Gastroesophageal sphincter (tissue), 4 donors: ENCODE measurements around the gene RTKN2. TPM values are rescaled to one million over a fixed set of nuclear protein-coding genes. Genes with fewer than 3 reads are reported as not detected.

ENCODE experiments used
- ATAC-seq: fragments of 150-250 bp; one replicate; pipeline ENCODE4 v1.9.1; 2016; ENCODE audit warnings: mild to moderate bottlenecking, moderate library complexity
- H3K27ac ChIP-seq, 4 donors: fragments of 200-600 bp; sonication (generic) in 3 of 4; 1 replicate in 3 of 4; 2 replicates in 1 of 4; pipeline ENCODE4 v1.5.1; 2016 to 2019
- H3K27me3 ChIP-seq: fragments of 200-600 bp; sonication (generic); one replicate; pipeline ENCODE4 v1.5.1; 2019
- H3K36me3 ChIP-seq, 2 donors: fragments of 200-600 bp; sonication (generic); one replicate each; pipeline ENCODE4 v1.5.1; 2019; ENCODE audit warnings: control low read depth in 1 of 2
- H3K4me1 ChIP-seq, 3 donors: fragments of 200-600 bp; sonication (generic); 1 replicate in 2 of 3; 2 replicates in 1 of 3; pipeline ENCODE4 v1.5.1; 2016 to 2019; ENCODE audit warnings: control low read depth in 2 of 3
- H3K4me3 ChIP-seq, 2 donors: fragments of 200-600 bp; sonication (generic); one replicate each; pipeline ENCODE4 v1.5.1; 2019; ENCODE audit warnings: mild to moderate bottlenecking in 1 of 2, moderate library complexity in 1 of 2
- H3K9me3 ChIP-seq, 3 donors: fragments of 200-600 bp; sonication (generic); one replicate each; pipeline ENCODE4 v1.5.1; 2017 to 2019; ENCODE audit warnings: control low read depth in 2 of 3
- EP300 ChIP-seq: sonication (generic); formaldehyde crosslinking; IDR thresholded peaks from one replicate; pipeline ENCODE4 v1.6.1; 2017; ENCODE audit warnings: antibody characterized with exemption, mild to moderate bottlenecking
- POLR2A ChIP-seq, 2 donors: fragments of 450-650 bp; IDR thresholded peaks; one replicate each; pipeline ENCODE4 v1.6.1; 2017; ENCODE audit warnings: antibody characterized with exemption in 2 of 2, mild to moderate bottlenecking in 2 of 2, moderate library complexity in 1 of 2
- POLR2AphosphoS5 ChIP-seq: sonication (generic); formaldehyde crosslinking; IDR thresholded peaks from one replicate; pipeline ENCODE4 v1.6.1; 2017; ENCODE audit warnings: antibody characterized with exemption
- WGBS, 2 donors: methylation state at CpG; one replicate each; pipeline ENCODE4 v1.1.5; 2018; ENCODE audit warnings: low coverage in 1 of 2; 5-methylcytosine and 5-hydroxymethylcytosine counted together
- total RNA-seq, 4 donors: library from RNA; depleted of rRNA; stranded (reverse); fragments of >200 nt; gene quantifications; one replicate each; pipeline ENCODE4 v1.1.0, GENCODE V29; 2016
- TF ChIP-seq, protein P1 (sequence below), 4 experiments: fragments of 200-600 bp in 2 of 4; fragments of 450-650 bp in 2 of 4; sonication (generic) in 1 of 4; IDR thresholded peaks; one replicate each; pipeline ENCODE4 v1.5.1; 2017 to 2019; ENCODE audit warnings: antibody characterized with exemption in 4 of 4, mild to moderate bottlenecking in 2 of 4, moderate library complexity in 2 of 4

RTKN2 gene
- total RNA-seq, 4 donors from 2014 or later, result not detected

DNA sequence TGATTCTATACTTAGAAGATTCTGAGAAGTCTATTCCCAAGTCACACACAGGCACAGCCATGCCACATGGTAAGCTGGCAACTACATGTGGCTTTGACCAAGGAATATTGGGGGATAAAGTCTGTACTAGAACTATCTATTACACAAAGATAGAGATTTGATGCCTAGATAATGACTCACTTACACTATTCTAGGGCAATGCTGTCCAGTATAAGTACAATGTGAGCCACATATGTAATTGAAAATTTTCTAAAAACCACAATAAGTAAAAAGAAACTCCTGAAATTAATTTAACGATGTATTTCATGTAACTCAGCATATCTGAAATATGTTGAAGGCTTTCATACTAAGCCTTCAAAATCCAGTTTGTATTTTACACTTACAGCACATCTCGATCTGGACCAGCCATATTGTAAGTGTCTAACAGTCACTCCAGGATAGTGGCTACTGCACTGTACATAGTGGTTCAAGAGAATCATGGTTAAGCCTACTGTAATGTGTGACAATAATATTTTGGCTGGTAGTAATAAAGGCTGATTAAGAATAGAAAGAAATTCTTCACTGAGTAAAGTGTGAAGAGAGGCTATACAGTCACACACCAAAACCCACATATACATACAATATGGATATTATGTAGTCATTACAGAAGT, 62.8 kb downstream of the RTKN2 start:
- no peaks in the 10 kb centered on the region for H3K9me3 ChIP-seq
- no peak for ATAC-seq
- H3K27me3 ChIP-seq, result no peaks in the 10 kb centered on the region
- TF ChIP-seq POLR2AphosphoS5, result no peak
- no peak overlapping the region for H3K27ac ChIP-seq
- H3K4me1 ChIP-seq, result no peaks in the 10 kb centered on the region
- no peak overlapping the region for H3K4me3 ChIP-seq
- H3K36me3 ChIP-seq, result no peaks in the 10 kb centered on the region
- 98 to 100% methylated on average over 2 of the region's 2 CpGs for WGBS, 2 donors

DNA sequence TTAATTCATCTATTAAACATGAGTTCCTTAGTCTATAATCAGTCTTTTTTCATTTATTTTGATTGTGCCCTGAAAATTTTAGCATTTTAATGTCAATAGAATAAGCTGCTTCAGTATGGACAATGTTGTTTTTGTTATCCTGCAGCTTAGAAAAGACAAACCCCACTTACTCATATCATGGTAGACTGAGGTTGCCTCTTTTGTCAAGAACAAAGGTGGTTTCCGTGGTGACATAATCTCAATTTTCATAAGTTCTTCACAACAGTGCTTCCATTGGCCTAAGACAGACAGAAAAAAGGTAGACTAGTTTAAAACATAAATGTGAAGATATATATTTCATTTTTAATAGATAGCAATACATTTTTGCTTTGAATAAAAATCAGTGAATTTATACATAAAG, 69.1 kb downstream of the RTKN2 start:
- ATAC-seq, result no peak
- 93 to 100% methylated on average over 1 of the region's 1 CpG for WGBS, 2 donors

DNA sequence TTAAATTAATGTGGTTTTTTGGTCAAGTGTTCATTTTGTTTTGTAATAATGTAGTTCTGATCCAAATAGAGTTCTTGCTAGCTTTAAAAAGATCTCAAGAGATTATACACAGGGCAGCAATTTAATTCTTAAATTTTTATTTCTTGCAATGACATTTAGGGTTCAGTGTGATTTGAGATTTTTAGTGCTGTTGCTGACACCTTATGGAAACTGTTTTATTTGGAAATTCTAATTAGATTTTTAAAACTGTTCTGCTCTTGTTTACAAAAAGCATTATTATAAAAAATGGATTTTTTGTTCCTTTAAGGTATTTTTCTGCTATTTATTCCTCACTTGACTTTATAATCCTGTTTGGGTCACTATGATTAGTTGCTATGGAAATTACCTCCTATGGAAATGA, 72.1 kb downstream of the RTKN2 start:
- Histone ChIP-seq H3K27me3 (no peaks in the 10 kb centered on the region), H3K36me3 (no peaks in the 10 kb centered on the region), H3K4me1 (no peaks in the 10 kb centered on the region), H3K9me3 (no peaks in the 10 kb centered on the region), H3K4me3 (no peak overlapping the region), H3K27ac (no peak overlapping the region)
- ATAC-seq, result no peak
- TF ChIP-seq, protein P1, sequence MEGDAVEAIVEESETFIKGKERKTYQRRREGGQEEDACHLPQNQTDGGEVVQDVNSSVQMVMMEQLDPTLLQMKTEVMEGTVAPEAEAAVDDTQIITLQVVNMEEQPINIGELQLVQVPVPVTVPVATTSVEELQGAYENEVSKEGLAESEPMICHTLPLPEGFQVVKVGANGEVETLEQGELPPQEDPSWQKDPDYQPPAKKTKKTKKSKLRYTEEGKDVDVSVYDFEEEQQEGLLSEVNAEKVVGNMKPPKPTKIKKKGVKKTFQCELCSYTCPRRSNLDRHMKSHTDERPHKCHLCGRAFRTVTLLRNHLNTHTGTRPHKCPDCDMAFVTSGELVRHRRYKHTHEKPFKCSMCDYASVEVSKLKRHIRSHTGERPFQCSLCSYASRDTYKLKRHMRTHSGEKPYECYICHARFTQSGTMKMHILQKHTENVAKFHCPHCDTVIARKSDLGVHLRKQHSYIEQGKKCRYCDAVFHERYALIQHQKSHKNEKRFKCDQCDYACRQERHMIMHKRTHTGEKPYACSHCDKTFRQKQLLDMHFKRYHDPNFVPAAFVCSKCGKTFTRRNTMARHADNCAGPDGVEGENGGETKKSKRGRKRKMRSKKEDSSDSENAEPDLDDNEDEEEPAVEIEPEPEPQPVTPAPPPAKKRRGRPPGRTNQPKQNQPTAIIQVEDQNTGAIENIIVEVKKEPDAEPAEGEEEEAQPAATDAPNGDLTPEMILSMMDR (IDR thresholded peaks at IDR 0.05), result no peak
- no peak for TF ChIP-seq POLR2A (IDR thresholded peaks at IDR 0.05)

More for the DNA sequence above, 69.1 kb downstream of the RTKN2 start:
- TF ChIP-seq, protein P1 (IDR thresholded peaks at IDR 0.05), result no peak
- TF ChIP-seq POLR2A (IDR thresholded peaks at IDR 0.05) (no peak), POLR2AphosphoS5 (no peak), EP300 (no peak)
- H3K36me3 ChIP-seq, result no peaks in the 10 kb centered on the region
- H3K27me3 ChIP-seq, result no peaks in the 10 kb centered on the region
- no peaks in the 10 kb centered on the region for H3K4me1 ChIP-seq
- H3K27ac ChIP-seq, result no peak overlapping the region
- no peak overlapping the region for H3K4me3 ChIP-seq
- no peaks in the 10 kb centered on the region for H3K9me3 ChIP-seq

DNA sequence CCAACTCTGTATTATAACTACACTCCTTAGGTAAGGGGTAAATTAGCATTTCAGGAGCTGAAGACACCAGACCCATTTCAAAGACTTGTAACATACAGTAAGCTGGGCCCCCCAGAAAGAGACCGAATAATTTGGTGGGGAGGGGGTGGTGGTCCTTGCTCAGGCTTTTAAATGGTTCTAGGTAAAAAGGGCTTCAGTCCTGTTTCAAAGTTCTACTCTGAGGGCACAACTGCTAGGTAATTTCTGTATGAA, 73.0 kb downstream of the RTKN2 start:
- no peaks in the 10 kb centered on the region for H3K36me3 ChIP-seq
- H3K9me3 ChIP-seq, result no peaks in the 10 kb centered on the region
- TF ChIP-seq POLR2AphosphoS5 (no peak), EP300 (no peak), POLR2A (IDR thresholded peaks at IDR 0.05) (no peak)
- TF ChIP-seq, protein P1 (IDR thresholded peaks at IDR 0.05), result no peak
- H3K4me3 ChIP-seq, result no peak overlapping the region
- no peak overlapping the region for H3K27ac ChIP-seq
- no peaks in the 10 kb centered on the region for H3K27me3 ChIP-seq
- no peaks in the 10 kb centered on the region for H3K4me1 ChIP-seq
- ATAC-seq, result no peak
- 70 to 78% methylated on average over 1 of the region's 1 CpG for WGBS, 2 donors

DNA sequence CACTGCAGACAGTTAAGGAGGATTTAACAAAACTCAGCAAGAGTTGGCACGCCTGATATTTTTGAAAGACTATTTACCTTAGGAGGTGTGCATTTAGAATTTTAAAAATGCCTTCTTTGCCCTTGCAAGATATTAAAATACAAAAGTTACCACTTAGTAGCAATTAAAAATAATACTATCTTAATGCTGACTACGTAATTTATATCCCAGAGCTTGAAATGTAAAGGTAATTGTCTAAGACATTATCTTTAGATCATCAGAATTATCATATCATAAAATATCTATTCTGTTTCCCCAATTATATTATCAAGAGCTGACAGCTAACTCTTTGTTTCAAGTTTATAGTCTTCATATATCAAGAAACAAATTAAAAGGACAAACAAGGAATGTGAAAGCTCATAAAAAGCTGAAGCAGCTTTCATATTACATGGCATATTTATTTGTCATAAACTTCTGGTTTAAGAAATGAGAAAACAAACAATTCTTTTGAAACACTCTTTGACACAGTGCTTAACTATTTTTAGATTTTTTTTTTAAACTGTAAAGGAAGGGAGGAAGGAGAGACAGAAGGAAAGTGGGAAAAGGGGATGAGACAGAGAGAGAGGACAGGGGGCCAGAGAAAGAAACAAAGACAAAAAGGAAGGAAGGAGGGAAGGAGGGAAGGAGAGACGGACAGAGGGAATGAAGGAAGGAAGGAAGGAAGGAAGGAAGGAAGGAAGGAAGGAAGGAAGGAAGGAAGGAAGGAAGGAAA, 73.5 kb downstream of the RTKN2 start:
- 90 to 100% methylated on average over 2 to 3 of the region's 3 CpGs for WGBS, 2 donors
- H3K27ac ChIP-seq, result no peak overlapping the region
- TF ChIP-seq EP300 (no peak), POLR2A (IDR thresholded peaks at IDR 0.05) (no peak), POLR2AphosphoS5 (no peak)
- TF ChIP-seq, protein P1 (IDR thresholded peaks at IDR 0.05), result no peak

More for the DNA sequence above, 73.5 kb downstream of the RTKN2 start:
- H3K4me1 ChIP-seq, result no peaks in the 10 kb centered on the region
- no peak for ATAC-seq
- no peaks in the 10 kb centered on the region for H3K36me3 ChIP-seq
- no peaks in the 10 kb centered on the region for H3K9me3 ChIP-seq
- H3K27me3 ChIP-seq, result no peaks in the 10 kb centered on the region
- no peak overlapping the region for H3K4me3 ChIP-seq
